ENCODE measurements around the gene LDLRAD4.

Gene LDLRAD4

GRCh38 chr18:13418013-13418710 is 199.6 kb downstream of the LDLRAD4 start:
- DNase-seq = no peak

GRCh38 chr18:13420969-13421686 is 202.6 kb downstream of the LDLRAD4 start:
- no peak for DNase-seq

- no peak for DNase-seq
Measured at GRCh38 chr18:13422541-13423147, 204.1 kb downstream of the LDLRAD4 start.

GRCh38 chr18:13423352-13423751 is 204.8 kb downstream of the LDLRAD4 start:
- DNase-seq = no peak

- DNase-seq = no peak
Measured at GRCh38 chr18:13424363-13424762, 205.8 kb downstream of the LDLRAD4 start.

- DNase-seq = no peak
Measured at GRCh38 chr18:13425357-13426091, 207.0 kb downstream of the LDLRAD4 start.

- no peak for DNase-seq
Measured at GRCh38 chr18:13427354-13427753, 208.8 kb downstream of the LDLRAD4 start.

- no peak for DNase-seq
Measured at GRCh38 chr18:13428319-13428718, 209.8 kb downstream of the LDLRAD4 start.

GRCh38 chr18:13429016-13429415 is 210.5 kb downstream of the LDLRAD4 start:
- no peak for DNase-seq

GRCh38 chr18:13429884-13430510 is 211.4 kb downstream of the LDLRAD4 start:
- no peak for DNase-seq

GRCh38 chr18:13430663-13431062 is 212.1 kb downstream of the LDLRAD4 start:
- no peak for DNase-seq

GRCh38 chr18:13431886-13432285 is 213.3 kb downstream of the LDLRAD4 start:
- DNase-seq = no peak

- no peak for DNase-seq
Measured at GRCh38 chr18:13433125-13433524, 214.6 kb downstream of the LDLRAD4 start.

- no peak for DNase-seq
Measured at GRCh38 chr18:13433685-13434084, 215.1 kb downstream of the LDLRAD4 start.

- DNase-seq = no peak
Measured at GRCh38 chr18:13434854-13435253, 216.3 kb downstream of the LDLRAD4 start.

GRCh38 chr18:13435586-13436333 is 217.2 kb downstream of the LDLRAD4 start:
- no peak for DNase-seq

- no peak for DNase-seq
Measured at GRCh38 chr18:13436576-13436975, 218.0 kb downstream of the LDLRAD4 start.

GRCh38 chr18:13437034-13437433 is 218.5 kb downstream of the LDLRAD4 start:
- no peak for DNase-seq

GRCh38 chr18:13437796-13438506 is 219.4 kb downstream of the LDLRAD4 start:
- DNase-seq = no peak

- no peak for DNase-seq
Measured at GRCh38 chr18:13438507-13439056, 220.0 kb downstream of the LDLRAD4 start.

- DNase-seq = no peak
Measured at GRCh38 chr18:13439461-13439860, 220.9 kb downstream of the LDLRAD4 start.
